Panc1 (cell line): ENCODE data around the gene POLRMT. TPM values are rescaled to one million over a fixed set of nuclear protein-coding genes. Genes with fewer than 3 reads are reported as not detected.
"Not testable (repeated sequence)": the region's sequence is repeated elsewhere in the genome, so short reads cannot be mapped to it uniquely, and the experiment has no call there.

Experiments used
- ATAC-seq: fragments of 200-7000 bp; cut with Tn5 transposase; 2 replicates; pipeline ENCODE4 v1.9.1; 2020; ENCODE audit warnings: mild to moderate bottlenecking, moderate library complexity
- BruUV-seq: library from RNA; stranded (reverse); fragments of 400-500 nt; replicated peaks from 2 replicates; lab custom pipeline; 2021; lab: Mats Ljungman, UMichigan
- CTCF ChIA-PET: fragments of 300-600 bp; sonication (Branson Sonifier 250); formaldehyde crosslinking; loops from one replicate; lab custom pipeline; 2022; ENCODE audit warnings: antibody characterized with exemption; lab: Charles Lee
- POLR2A ChIA-PET: fragments of 300-600 bp; sonication (Branson Sonifier 250); formaldehyde crosslinking; loops from one replicate; lab custom pipeline; 2022; ENCODE audit warnings: antibody characterized with exemption; lab: Charles Lee
- DNase-seq: peaks from one replicate; pipeline ENCODE4 v3.0.0-alpha.2; 2010; ENCODE audit warnings: low read depth, low spot score
- H3K27ac ChIP-seq: 2 replicates; pipeline ENCODE4 v1.5.1; 2011; ENCODE audit warnings: mild to moderate bottlenecking, low read length, inconsistent platforms
- H3K27me3 ChIP-seq: fragments of 200-500 bp; sonication (Bioruptor generic); 2 replicates; pipeline ENCODE4 v1.6.0; 2014; ENCODE audit warnings: low read length, inconsistent platforms; ENCODE audit not compliant: control insufficient read depth, insufficient read depth
- H3K36me3 ChIP-seq: fragments of 200-500 bp; sonication (Bioruptor generic); 2 replicates; pipeline ENCODE4 v1.5.1; 2014; ENCODE audit warnings: inconsistent platforms, mild to moderate bottlenecking, low read length, moderate library complexity; ENCODE audit not compliant: control insufficient read depth, insufficient read depth
- H3K4me1 ChIP-seq: 2 replicates; pipeline ENCODE4 v1.5.1; 2011; ENCODE audit warnings: inconsistent platforms, mild to moderate bottlenecking, low read length, moderate library complexity; ENCODE audit not compliant: control insufficient read depth, insufficient read depth
- H3K4me3 ChIP-seq, 2 experiments: 2 replicates each; pipeline ENCODE4 v1.5.1; 2011 to 2012; ENCODE audit warnings: low read depth in 2 of 2, low read length in 2 of 2, mild to moderate bottlenecking in 2 of 2, inconsistent platforms in 1 of 2, moderate library complexity in 1 of 2
- H3K9me3 ChIP-seq: fragments of 200-500 bp; sonication (Bioruptor generic); 2 replicates; pipeline ENCODE4 v1.5.1; 2014; ENCODE audit warnings: low read depth, mild to moderate bottlenecking, inconsistent platforms, low read length, moderate library complexity; ENCODE audit not compliant: control insufficient read depth, insufficient read depth
- POLR2AphosphoS5 ChIP-seq: IDR thresholded peaks from 2 replicates; pipeline ENCODE4 v1.6.1; 2012; ENCODE audit warnings: mild to moderate bottlenecking, low read depth, low read length, moderate library complexity
- SIN3A ChIP-seq: IDR thresholded peaks from 2 replicates; pipeline ENCODE4 v1.6.1; 2012; ENCODE audit warnings: low read depth, mild to moderate bottlenecking, low read length, moderate library complexity, borderline replicate concordance; ENCODE audit not compliant: insufficient read depth
- TCF7L2 ChIP-seq: IDR thresholded peaks from 2 replicates; pipeline ENCODE4 v1.6.1; 2011; ENCODE audit warnings: mild to moderate bottlenecking, low read depth, low read length, inconsistent platforms
- in situ Hi-C: cut with HindIII; loops from 2 replicates; pipeline ENCODE4 v1.10.0; 2016; ENCODE audit warnings: low sequenced_read_pairs, low pct_unique_long_range_greater_than_20kb
- intact Hi-C: fragments of 100-400 bp; cut with micrococcal nuclease; formaldehyde crosslinking; loops from one replicate; pipeline ENCODE4 v1.10.0; 2022; ENCODE audit not compliant: unreplicated experiment
- total RNA-seq: library from RNA; stranded (reverse); gene quantifications from one replicate; pipeline ENCODE4 v1.2.1, GENCODE V29; 2021; ENCODE audit not compliant: unreplicated experiment
- TF ChIP-seq, protein P1 (sequence below): fragments of 450-650 bp; IDR thresholded peaks from 2 replicates; pipeline ENCODE4 v1.5.1; 2017; ENCODE audit warnings: mild to moderate bottlenecking
- TF ChIP-seq, protein P2 (sequence below), 2 experiments: IDR thresholded peaks; 2 replicates each; pipeline ENCODE4 v1.6.1; 2011 to 2012; ENCODE audit warnings: low read depth in 2 of 2, control low read depth in 1 of 2, low read length in 1 of 2, mild to moderate bottlenecking in 1 of 2, moderate library complexity in 1 of 2; ENCODE audit not compliant: insufficient read depth in 1 of 2

The POLRMT gene
- total RNA-seq, 1 experiment from 2014 or later: 56.0 TPM

DNA sequence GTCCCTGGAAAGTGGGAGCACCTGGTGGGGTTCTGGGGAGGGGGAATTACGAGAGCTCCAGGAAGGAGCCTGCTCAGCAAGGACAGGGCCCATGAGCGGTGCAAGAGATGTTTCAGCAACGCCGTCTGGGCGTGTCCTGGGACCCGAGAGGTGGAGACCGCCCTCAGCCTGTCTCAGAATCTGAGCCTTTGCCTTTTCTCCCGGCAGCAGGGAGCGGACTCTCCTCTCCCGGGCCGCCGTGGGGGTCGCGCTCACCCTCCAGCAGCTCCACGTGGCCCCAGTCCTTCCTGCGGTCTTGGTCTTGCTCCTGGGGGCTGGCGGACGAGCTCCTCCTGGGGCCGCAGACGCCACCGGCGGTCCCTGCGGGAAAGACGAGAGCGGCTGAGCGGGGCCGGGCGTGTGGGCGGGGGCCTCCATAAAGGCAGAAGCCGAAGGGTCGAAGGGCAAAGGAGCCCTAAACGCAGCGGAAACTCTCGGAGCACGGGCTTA lies 714 bp downstream of the POLRMT start:
- ChIA-PET POLR2A (no interaction called here), CTCF (interaction anchor here (0.6 kb wide), 1 partner anchor 46 kb away, joined by 3 read pairs; no protein-coding TSS in a partner anchor)
- no peaks in the 10 kb centered on the region for H3K4me1 ChIP-seq
- H3K27ac ChIP-seq: peak overlapping the region; percentile 84
- BruUV-seq: TSS peak; percentile 30
- H3K9me3 ChIP-seq: no peaks in the 10 kb centered on the region
- peak overlapping the region; percentile 63 to 85 for H3K4me3 ChIP-seq
- H3K27me3 ChIP-seq: no peaks in the 10 kb centered on the region
- in situ Hi-C loops: no loop called here
- intact Hi-C loops: no loop called here
- TF ChIP-seq POLR2AphosphoS5: no peak
- peak; percentile 78 for ATAC-seq
- H3K36me3 ChIP-seq: peaks cover 6% of the 10 kb centered on the region; the same call in 1 of the 2 replicates
- no peak for DNase-seq

DNA sequence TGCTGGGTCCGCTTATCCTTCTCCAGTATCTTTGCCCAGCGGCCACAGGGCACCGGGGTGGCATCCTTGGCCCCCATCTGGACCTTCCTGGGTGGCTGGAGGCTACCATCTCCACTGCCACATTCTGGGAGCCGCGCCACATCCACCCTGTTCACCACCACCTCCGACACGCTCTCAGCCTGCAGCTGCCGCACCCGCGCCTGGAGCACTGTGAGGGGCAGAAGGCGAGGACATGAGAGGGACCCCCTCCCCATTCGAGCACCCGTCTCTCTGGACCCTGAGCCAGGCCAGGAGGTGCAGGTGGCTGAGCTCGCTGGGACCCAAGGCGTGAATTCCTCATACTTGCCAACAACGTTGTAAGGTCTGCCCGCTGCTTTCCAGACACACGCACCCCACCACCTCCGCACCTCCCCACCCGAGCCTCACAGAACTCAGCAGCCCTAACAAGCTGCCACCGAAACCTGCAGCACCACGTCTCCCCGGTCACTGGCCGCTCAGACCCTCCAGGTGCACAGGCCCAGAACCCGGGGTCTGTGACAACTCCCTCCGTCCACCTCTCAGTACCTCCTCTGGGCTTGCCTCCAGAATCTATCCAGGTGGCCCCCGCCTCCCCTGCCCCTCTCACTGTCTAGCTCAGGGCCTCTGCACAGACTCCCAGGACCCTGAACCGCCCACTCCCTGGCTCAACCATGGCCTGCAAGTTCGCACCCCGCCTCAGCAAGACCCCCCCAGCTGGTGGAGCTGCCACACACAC lies 3.2 kb downstream of the POLRMT start:
- DNase-seq: no peak
- in situ Hi-C loops: no loop called here
- BruUV-seq: no TSS peak
- Histone ChIP-seq H3K27me3 (no peaks in the 10 kb centered on the region), H3K9me3 (no peaks in the 10 kb centered on the region), H3K4me3 (no peak overlapping the region), H3K4me1 (no peaks in the 10 kb centered on the region), H3K27ac (no peak overlapping the region), H3K36me3 (peaks cover 6% of the 10 kb centered on the region; the same call in 1 of the 2 replicates)
- TF ChIP-seq, protein P1, sequence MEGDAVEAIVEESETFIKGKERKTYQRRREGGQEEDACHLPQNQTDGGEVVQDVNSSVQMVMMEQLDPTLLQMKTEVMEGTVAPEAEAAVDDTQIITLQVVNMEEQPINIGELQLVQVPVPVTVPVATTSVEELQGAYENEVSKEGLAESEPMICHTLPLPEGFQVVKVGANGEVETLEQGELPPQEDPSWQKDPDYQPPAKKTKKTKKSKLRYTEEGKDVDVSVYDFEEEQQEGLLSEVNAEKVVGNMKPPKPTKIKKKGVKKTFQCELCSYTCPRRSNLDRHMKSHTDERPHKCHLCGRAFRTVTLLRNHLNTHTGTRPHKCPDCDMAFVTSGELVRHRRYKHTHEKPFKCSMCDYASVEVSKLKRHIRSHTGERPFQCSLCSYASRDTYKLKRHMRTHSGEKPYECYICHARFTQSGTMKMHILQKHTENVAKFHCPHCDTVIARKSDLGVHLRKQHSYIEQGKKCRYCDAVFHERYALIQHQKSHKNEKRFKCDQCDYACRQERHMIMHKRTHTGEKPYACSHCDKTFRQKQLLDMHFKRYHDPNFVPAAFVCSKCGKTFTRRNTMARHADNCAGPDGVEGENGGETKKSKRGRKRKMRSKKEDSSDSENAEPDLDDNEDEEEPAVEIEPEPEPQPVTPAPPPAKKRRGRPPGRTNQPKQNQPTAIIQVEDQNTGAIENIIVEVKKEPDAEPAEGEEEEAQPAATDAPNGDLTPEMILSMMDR: no peak
- TF ChIP-seq POLR2AphosphoS5: no peak
- no peak for TF ChIP-seq TCF7L2
- TF ChIP-seq, protein P2, sequence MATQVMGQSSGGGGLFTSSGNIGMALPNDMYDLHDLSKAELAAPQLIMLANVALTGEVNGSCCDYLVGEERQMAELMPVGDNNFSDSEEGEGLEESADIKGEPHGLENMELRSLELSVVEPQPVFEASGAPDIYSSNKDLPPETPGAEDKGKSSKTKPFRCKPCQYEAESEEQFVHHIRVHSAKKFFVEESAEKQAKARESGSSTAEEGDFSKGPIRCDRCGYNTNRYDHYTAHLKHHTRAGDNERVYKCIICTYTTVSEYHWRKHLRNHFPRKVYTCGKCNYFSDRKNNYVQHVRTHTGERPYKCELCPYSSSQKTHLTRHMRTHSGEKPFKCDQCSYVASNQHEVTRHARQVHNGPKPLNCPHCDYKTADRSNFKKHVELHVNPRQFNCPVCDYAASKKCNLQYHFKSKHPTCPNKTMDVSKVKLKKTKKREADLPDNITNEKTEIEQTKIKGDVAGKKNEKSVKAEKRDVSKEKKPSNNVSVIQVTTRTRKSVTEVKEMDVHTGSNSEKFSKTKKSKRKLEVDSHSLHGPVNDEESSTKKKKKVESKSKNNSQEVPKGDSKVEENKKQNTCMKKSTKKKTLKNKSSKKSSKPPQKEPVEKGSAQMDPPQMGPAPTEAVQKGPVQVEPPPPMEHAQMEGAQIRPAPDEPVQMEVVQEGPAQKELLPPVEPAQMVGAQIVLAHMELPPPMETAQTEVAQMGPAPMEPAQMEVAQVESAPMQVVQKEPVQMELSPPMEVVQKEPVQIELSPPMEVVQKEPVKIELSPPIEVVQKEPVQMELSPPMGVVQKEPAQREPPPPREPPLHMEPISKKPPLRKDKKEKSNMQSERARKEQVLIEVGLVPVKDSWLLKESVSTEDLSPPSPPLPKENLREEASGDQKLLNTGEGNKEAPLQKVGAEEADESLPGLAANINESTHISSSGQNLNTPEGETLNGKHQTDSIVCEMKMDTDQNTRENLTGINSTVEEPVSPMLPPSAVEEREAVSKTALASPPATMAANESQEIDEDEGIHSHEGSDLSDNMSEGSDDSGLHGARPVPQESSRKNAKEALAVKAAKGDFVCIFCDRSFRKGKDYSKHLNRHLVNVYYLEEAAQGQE (IDR thresholded peaks at IDR 0.05; ENCODE audit: insufficient read depth in 1 of 2, low read depth in 2 of 2, low read length in 1 of 2): no peak
- no peak for TF ChIP-seq SIN3A
- CTCF ChIA-PET: no interaction called here
- POLR2A ChIA-PET: no interaction called here
- ATAC-seq: no peak
- intact Hi-C loops: no loop called here

DNA sequence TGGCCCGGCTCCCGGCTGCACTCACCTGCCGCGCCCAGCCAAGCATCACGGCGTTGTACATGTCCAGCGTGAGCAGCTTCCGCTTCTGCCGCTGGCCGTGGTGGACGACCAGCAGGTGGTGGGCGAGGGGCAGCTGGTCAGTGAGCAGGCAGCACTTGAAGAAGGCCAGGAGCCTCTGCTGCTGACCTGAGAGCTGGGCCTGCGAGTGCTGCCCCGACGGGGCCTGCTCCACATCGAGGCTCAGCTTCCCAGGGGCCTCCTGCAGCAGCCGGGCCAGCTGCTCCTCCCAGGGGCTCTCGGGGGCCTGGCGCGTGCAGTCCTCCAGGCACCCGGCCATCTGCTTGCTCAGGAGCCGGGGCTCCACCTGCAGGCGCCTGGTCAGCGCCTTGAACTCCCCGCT lies 3.8 kb downstream of the POLRMT start:
- H3K4me3 ChIP-seq, H3K4me1 ChIP-seq, H3K36me3 ChIP-seq, H3K27me3 ChIP-seq, ATAC-seq, intact Hi-C loops, H3K27ac ChIP-seq, CTCF ChIA-PET, in situ Hi-C loops, BruUV-seq, H3K9me3 ChIP-seq, DNase-seq, POLR2A ChIA-PET: not testable (repeated sequence)
